NOMO-1 treated with dmso at 0.1 percent for 144 hours (cell line): Measurements from ENCODE around the gene OR4C5.
"Not testable (repeated sequence)": the region's sequence is repeated elsewhere in the genome, so short reads cannot be mapped to it uniquely, and the experiment has no call there.

Source experiments
- DNase-seq: peaks from one replicate; lab custom pipeline; 2025; ENCODE audit not compliant: unreplicated experiment; lab: John Stamatoyannopoulos, UW

Gene OR4C5

GRCh38 chr11:48366365-48366764 lies at the start of gene OR4C5:
OR4C5 (minus strand) TSS chr11:48366465; CDS start chr11:48366465, 0 bp downstream.
- DNase-seq: no peak

- DNase-seq: no peak
Observed at GRCh38 chr11:48384670-48385069, 18.4 kb upstream of the OR4C5 start.

DNA sequence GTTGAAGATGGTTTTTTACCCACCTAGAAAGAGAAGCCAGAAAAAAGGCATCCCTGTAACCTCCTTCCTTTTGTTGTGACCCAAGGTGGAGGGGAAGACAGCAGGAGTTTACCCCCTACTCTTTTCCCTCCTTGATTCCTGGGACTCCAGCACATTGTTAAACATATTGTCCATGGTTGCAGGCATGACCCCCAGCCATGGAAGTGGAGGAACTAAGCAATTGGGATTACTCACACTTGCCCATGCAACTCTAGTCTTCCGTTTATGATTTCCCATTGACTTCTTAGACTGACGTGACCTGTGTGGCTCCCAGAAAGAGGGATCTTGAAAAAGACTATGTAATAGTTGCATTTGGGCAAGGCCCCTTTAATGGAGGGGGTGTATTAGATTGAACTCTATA lies 17.9 kb upstream of the OR4C5 start:
- not testable (repeated sequence) for DNase-seq

DNA sequence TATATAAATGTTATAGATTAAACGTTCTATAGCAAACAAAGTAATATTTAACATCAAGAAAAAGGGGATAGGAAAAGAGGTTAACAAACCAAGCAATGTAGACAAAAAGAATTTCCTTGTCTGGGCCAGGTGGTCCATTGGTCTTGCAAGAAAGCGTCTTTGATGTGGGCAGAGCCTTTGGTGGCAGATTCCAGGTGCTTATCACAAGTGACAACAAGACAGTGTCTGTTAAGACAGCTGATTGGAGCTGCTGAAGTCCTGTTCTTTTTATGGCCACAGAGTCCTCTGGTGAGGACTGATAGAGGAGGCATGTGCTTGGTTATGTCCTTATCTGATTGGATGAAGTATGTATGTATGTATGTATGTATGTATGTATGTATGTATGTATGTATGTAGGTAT lies 5.0 kb downstream of the OR4C5 start:
- DNase-seq: not testable (repeated sequence)

DNA sequence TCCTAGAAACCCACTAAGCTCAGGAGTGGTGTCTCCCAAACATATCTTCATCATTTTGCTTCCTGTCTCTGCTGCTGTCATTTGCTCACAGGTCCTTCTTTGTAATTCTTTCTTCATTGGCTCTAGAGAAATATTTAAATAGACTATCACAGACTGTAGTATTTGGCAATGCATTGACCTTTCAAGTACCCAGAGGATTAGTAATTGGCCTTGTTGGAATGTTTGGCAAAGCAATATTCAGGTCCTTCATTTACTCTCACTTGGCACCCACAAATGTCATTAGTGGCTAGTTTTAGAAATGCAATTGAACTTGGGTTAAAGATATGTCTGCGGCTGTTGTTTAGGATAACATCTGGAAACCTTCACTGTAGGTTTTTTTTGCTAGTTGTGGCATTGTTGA lies 11.6 kb downstream of the OR4C5 start:
- DNase-seq: no peak

DNA sequence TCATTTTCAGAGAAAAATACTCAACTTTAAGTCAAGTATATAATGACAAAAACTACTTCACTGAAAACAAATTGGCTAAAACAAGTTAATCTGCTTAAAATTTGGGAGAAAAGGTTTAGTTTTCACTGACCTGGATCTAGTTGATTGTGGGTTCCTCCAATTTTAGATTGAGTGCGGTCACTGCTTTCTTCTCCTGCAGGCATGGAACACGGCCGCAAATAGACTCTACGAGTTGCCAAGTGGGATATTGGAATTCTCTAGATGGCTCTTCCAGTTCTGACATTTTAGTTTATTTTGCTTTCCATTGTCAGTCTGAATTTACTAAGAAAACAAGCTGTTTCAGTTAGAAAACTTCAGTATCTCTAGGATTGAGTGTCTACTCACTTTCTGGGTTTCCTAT lies 12.3 kb downstream of the OR4C5 start:
- DNase-seq: no peak

DNA sequence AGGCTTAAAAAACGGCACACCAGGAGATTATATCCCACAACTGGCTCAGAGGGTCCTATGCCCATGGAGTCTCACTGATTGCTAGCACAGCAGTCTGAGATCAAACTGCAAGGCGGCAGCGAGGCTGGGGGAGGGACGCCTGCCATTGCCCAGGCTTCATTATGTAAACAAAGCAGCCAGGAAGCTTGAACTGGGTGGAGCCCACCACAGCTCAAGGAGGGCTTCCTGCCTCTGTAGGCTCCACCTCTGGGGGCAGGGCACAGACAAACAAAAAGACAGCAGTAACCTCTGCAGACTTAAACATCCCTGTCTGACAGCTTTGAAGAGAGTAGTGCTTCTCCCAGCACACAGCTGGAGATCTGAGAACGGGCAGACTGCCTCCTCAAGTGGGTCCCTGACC lies 20.0 kb downstream of the OR4C5 start:
- not testable (repeated sequence) for DNase-seq

DNA sequence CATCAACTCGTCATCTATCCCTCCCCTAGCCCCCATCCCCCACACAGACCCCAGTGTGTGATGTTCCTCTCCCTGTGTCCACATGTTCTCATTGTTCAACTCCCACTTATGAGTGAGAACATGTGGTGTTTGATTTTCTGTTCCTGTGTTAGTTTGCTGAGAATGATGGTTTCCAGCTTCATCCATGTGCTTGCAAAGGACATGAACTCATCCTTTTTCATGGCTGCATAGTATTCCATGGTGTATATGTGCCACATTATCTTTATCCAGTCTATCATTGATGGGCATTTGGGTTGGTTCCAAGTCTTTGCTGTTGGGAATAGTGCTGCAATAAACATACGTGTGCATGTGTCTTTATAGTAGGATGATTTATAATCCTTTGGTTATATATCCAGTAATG lies 23.8 kb downstream of the OR4C5 start:
- not testable (repeated sequence) for DNase-seq

DNA sequence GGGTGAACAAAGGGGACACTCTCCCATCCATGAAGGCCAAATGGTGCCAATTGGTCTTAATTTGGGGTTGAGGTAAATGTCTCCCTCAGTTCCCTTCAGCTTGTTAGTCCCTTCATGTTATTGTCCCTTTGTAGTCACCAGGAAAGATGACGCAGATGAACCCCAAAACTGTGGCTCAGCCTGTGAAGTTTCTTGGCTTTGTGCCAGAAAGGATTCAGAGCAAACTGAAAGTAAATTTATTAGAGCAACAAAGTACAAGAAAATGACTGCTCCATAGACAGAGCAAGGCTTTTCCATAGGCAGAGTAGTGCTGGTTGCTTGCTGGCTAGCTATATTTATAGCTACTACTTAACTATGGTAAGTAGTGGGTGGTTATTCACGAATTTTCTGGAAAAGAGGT lies 24.8 kb downstream of the OR4C5 start:
- no peak for DNase-seq

DNA sequence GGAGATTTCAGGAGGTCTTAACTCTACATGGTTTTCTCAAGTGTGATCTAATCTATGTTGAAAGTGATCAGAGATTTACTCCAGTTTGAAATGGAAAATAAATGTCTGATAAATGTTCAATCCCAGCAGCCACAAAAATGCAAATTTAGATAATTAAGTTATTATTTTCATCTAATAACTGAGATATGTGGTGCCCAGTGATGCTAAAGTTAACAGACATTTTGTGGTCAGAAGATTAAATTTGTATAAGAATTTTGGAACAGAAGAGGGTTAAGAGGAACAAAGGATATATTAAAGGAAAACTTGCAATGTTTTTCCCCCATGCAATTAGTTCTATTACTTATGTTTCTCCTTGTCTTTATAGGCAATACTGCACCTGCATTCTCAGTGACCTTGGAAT lies 41.6 kb downstream of the OR4C5 start, which contains the start of gene OR4C3:
Gene OR4C3 (plus strand): TSS at position 301 of the 400 bp plus-strand sequence. CDS start 102 bp downstream, outside the sequence.
- not testable (repeated sequence) for DNase-seq

DNA sequence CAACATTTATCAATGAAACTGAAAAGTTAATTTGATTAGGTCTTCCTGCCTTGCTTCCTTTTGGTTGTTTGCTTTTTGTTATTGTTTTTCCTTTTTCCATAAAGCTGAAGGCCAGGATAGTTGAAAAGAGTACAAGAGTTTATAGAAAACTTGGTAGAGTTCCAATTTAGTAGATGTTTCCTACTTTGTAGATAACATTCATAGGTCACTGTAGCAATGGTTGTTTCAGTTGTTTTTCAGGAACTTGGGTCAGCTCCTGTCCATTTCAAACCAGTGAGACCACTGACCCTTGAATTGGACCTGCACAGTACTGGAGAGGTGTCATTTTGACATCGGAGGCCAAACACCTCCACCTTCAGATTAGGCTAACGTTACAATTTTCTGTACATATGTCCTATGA lies 46.5 kb downstream of the OR4C5 start:
- DNase-seq: not testable (repeated sequence)
